Testis (tissue), 2 donors: ENCODE measurements around the gene SECISBP2L.

Experiments
- POLR2A ChIP-seq: fragments of 450-650 bp; IDR thresholded peaks from one replicate; pipeline ENCODE4 v1.6.1; 2017; ENCODE audit warnings: antibody characterized with exemption, mild to moderate bottlenecking, moderate library complexity
- TF ChIP-seq, protein P1 (sequence below), 3 experiments: fragments of 450-650 bp in 2 of 3; fragments of 200-600 bp in 1 of 3; sonication (generic) in 1 of 3; IDR thresholded peaks; one replicate each; pipeline ENCODE4 v1.5.1; 2016 to 2019; ENCODE audit warnings: antibody characterized with exemption in 3 of 3, mild to moderate bottlenecking in 2 of 3, moderate library complexity in 1 of 3

DNA sequence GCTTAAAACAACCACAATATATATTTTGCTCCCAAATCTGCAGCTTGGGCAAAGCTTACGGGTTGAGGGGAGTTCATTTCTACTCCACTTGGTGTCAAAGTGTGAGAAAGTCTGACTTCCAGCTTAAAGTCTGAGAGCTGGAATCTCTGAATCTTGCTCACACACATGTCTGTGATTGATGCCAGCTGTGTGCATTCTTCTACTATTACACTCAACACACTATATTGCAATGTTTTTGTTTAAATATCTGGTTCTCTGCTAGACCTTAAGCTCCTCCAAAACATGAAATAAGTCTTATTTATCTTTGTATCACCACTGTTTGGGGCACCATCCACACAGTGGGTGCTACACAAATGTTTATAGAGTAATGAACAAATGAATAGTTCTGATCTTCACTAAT lies 36.7 kb upstream of the SECISBP2L start:
- TF ChIP-seq, protein P1, sequence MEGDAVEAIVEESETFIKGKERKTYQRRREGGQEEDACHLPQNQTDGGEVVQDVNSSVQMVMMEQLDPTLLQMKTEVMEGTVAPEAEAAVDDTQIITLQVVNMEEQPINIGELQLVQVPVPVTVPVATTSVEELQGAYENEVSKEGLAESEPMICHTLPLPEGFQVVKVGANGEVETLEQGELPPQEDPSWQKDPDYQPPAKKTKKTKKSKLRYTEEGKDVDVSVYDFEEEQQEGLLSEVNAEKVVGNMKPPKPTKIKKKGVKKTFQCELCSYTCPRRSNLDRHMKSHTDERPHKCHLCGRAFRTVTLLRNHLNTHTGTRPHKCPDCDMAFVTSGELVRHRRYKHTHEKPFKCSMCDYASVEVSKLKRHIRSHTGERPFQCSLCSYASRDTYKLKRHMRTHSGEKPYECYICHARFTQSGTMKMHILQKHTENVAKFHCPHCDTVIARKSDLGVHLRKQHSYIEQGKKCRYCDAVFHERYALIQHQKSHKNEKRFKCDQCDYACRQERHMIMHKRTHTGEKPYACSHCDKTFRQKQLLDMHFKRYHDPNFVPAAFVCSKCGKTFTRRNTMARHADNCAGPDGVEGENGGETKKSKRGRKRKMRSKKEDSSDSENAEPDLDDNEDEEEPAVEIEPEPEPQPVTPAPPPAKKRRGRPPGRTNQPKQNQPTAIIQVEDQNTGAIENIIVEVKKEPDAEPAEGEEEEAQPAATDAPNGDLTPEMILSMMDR (IDR thresholded peaks at IDR 0.05), result no peak
- TF ChIP-seq POLR2A, result no peak
